Heart left ventricle (tissue), 13 donors: ENCODE measurements around the gene MICAL3.

Experiments used
- CTCF ChIP-seq, 12 donors: fragments of 200-600 bp; sonication (generic) in 4 of 12; IDR thresholded peaks; one replicate each; pipeline versions ENCODE4 v1.5.0 to v1.8.0; 2018 to 2022; ENCODE audit warnings: antibody characterized with exemption in 12 of 12, mild to moderate bottlenecking in 5 of 12
- POLR2A ChIP-seq, 2 donors: fragments of 450-650 bp; IDR thresholded peaks; one replicate each; pipeline ENCODE4 v1.6.1; 2017; ENCODE audit warnings: antibody characterized with exemption in 2 of 2, mild to moderate bottlenecking in 2 of 2, moderate library complexity in 2 of 2
- donor health status: ischemic (EF 13 %, LVEDD 7.1; RV severe dilation, severe dysfunction).
- donor health status: DM: no; HTN: yes; CAD: no.
- donor health status: DM: no; HTN: no; CAD: no.
- donor health status: ischemic (EF 25% LVEDD 6.9; RV normal size, moderate dysfunction).
- donor health status: ischemic (EF 25% LVEDD 5.7; RV mildly dilated, moderate dysfunction).
- donor health status: ischemic (EF 35%, LVEDD 5.7; RV mildly dilated, moderate dysfunction).
- donor health status: nonischemic (EF 11% LVEDD 7.7; RV severe dilation, severe dysfunction).
- donor health status: DM: yes; HTN: yes; CAD: no.
- donor health status: PGD.
- donor health status: ischemic (EF 29% LVEDD 5.4; RV normal size, mild dysfunction).
- donor health status: nonischemic (EF 23%, LVEDD 6.1; RV moderate dilation, normal function).

- TF ChIP-seq CTCF (IDR thresholded peaks at IDR 0.05) (no peak), POLR2A (IDR thresholded peaks at IDR 0.05) (no peak)
Measured at GRCh38 chr22:17831501-17832251, 192.7 kb downstream of the MICAL3 start.
